Natural killer cell (primary cell): ENCODE data around the gene ST6GALNAC4. TPM values are rescaled to one million over a fixed set of nuclear protein-coding genes. Genes with fewer than 3 reads are reported as not detected.

Source experiments
- ATAC-seq, 3 donors: fragments of 150-1000 bp in 2 of 3; fragments of 200-7000 bp in 1 of 3; cut with Tn5 transposase; 1 replicate in 1 of 3; 2 replicates in 2 of 3; pipeline ENCODE4 v1.10.0; 2021; ENCODE audit warnings: mild to moderate bottlenecking in 2 of 3, moderate library complexity in 2 of 3
- DNase-seq, 2 donors: peaks; one replicate each; pipeline versions ENCODE4 v3.0.0 to v3.0.0-alpha.2; 2013 to 2021; ENCODE audit warnings: mixed read lengths in 1 of 2
- H3K27ac ChIP-seq: one replicate; pipeline ENCODE4 v1.5.1; 2013; ENCODE audit warnings: mild to moderate bottlenecking, low read length
- H3K27me3 ChIP-seq: one replicate; pipeline ENCODE4 v1.6.1; 2013; ENCODE audit warnings: low read length; ENCODE audit not compliant: control insufficient read depth, insufficient read depth
- H3K36me3 ChIP-seq: one replicate; pipeline ENCODE4 v1.6.1; 2013; ENCODE audit warnings: low read length; ENCODE audit not compliant: control insufficient read depth, insufficient read depth
- H3K4me1 ChIP-seq: one replicate; pipeline ENCODE4 v1.6.1; 2013; ENCODE audit warnings: low read length; ENCODE audit not compliant: control insufficient read depth, insufficient read depth
- H3K4me3 ChIP-seq: one replicate; pipeline ENCODE4 v1.5.1; 2013; ENCODE audit warnings: low read length
- H3K9me3 ChIP-seq: one replicate; pipeline ENCODE4 v1.6.1; 2013; ENCODE audit warnings: low read length; ENCODE audit not compliant: control insufficient read depth, insufficient read depth
- H3K27ac Mint-ChIP-seq, 2 donors: one replicate each; pipeline ENCODE4 v1.8.0; 2022; ENCODE audit warnings: mild to moderate bottlenecking in 2 of 2, mixed read lengths in 2 of 2, moderate library complexity in 1 of 2
- H3K27me3 Mint-ChIP-seq, 2 donors: one replicate each; pipeline ENCODE4 v1.8.0; 2022; ENCODE audit warnings: low read depth in 2 of 2, mixed read lengths in 2 of 2
- H3K36me3 Mint-ChIP-seq: one replicate; pipeline ENCODE4 v1.8.0; 2022; ENCODE audit warnings: mixed read lengths
- H3K4me1 Mint-ChIP-seq, 2 donors: one replicate each; pipeline ENCODE4 v1.8.0; 2022; ENCODE audit warnings: mixed read lengths in 2 of 2
- H3K4me3 Mint-ChIP-seq: one replicate; pipeline ENCODE4 v1.8.0; 2022; ENCODE audit warnings: mild to moderate bottlenecking, moderate library complexity, mixed read lengths
- H3K9me3 Mint-ChIP-seq, 2 donors: one replicate each; pipeline ENCODE4 v1.8.0; 2022; ENCODE audit warnings: mixed read lengths in 2 of 2
- CTCF ChIP-seq: fragments of 200-600 bp; IDR thresholded peaks from one replicate; pipeline ENCODE4 v1.8.0; 2022; ENCODE audit warnings: antibody characterized with exemption
- WGBS: methylation state at CpG from one replicate; pipeline ENCODE4 v1.1.7; 2013; ENCODE audit warnings: missing lambda C conversion rate; ENCODE audit not compliant: insufficient coverage; 5-methylcytosine and 5-hydroxymethylcytosine counted together
- intact Hi-C: fragments of 100-400 bp; cut with micrococcal nuclease; formaldehyde crosslinking; loops from one replicate; pipeline ENCODE4 v1.14.2; 2022
- total RNA-seq, 4 donors: library from RNA; stranded (reverse); fragments of 120-200 nt in 1 of 4; gene quantifications; one replicate each; pipeline versions ENCODE4 v1.2.3 to v1.2.4, GENCODE V29; 2013 to 2022

The ST6GALNAC4 gene
- total RNA-seq, 3 donors from 2014 or later (not counting 1 experiment from before 2014, with no cell fraction given) = 18.8 to 33.0 (median 20.4) TPM

- peaks cover 10% of the 10 kb centered on the region for H3K9me3 ChIP-seq
- H3K27me3 Mint-ChIP-seq = no peaks in the 10 kb centered on the region
- peak overlapping the region; percentile 63 to 67 for H3K27ac Mint-ChIP-seq
- H3K4me3 ChIP-seq = no peak overlapping the region
- DNase-seq = no peak
- intact Hi-C loops = no loop called here
- no peak for ATAC-seq
- peaks cover 31 to 57% of the 10 kb centered on the region in 2 donors for H3K4me1 Mint-ChIP-seq
- WGBS = 96% methylated on average over 4 of the region's 4 CpGs
- H3K36me3 ChIP-seq = peaks cover 63% of the 10 kb centered on the region
- H3K9me3 Mint-ChIP-seq = no peaks in the 10 kb centered on the region
- no peak for TF ChIP-seq CTCF
- H3K4me3 Mint-ChIP-seq = no peak overlapping the region
- H3K4me1 ChIP-seq = peaks cover 26% of the 10 kb centered on the region
- no peak overlapping the region for H3K27ac ChIP-seq
- peaks cover 21% of the 10 kb centered on the region for H3K36me3 Mint-ChIP-seq
- no peaks in the 10 kb centered on the region for H3K27me3 ChIP-seq
Measured at GRCh38 chr9:127893392-127893791, 23.4 kb downstream of the ST6GALNAC4 start.

- ATAC-seq = no peak
- Mint-ChIP-seq H3K9me3 (no peaks in the 10 kb centered on the region), H3K36me3 (peaks cover 21% of the 10 kb centered on the region), H3K27ac (peak overlapping the region; percentile 67 to 69), H3K4me3 (no peak overlapping the region), H3K4me1 (peaks cover 30 to 55% of the 10 kb centered on the region in 2 donors), H3K27me3 (no peaks in the 10 kb centered on the region)
- no peak for DNase-seq
- Histone ChIP-seq H3K4me1 (peaks cover 21% of the 10 kb centered on the region), H3K4me3 (no peak overlapping the region), H3K9me3 (peaks cover 10% of the 10 kb centered on the region), H3K36me3 (peaks cover 65% of the 10 kb centered on the region), H3K27me3 (no peaks in the 10 kb centered on the region), H3K27ac (no peak overlapping the region)
- TF ChIP-seq CTCF = no peak
- 96% methylated on average over 6 of the region's 6 CpGs for WGBS
- intact Hi-C loops = no loop called here
Measured at GRCh38 chr9:127892831-127893230, 24.0 kb downstream of the ST6GALNAC4 start.

- peaks cover 7% of the 10 kb centered on the region for H3K9me3 ChIP-seq
- Mint-ChIP-seq H3K4me3 (no peak overlapping the region), H3K27me3 (no peaks in the 10 kb centered on the region), H3K27ac (no peak overlapping the region), H3K9me3 (no peaks in the 10 kb centered on the region), H3K4me1 (peaks cover 22 to 41% of the 10 kb centered on the region in 2 donors), H3K36me3 (peaks cover 21% of the 10 kb centered on the region)
- no peak for TF ChIP-seq CTCF
- DNase-seq = no peak
- no peaks in the 10 kb centered on the region for H3K27me3 ChIP-seq
- intact Hi-C loops = no loop called here
- H3K4me1 ChIP-seq = peaks cover 3% of the 10 kb centered on the region
- peaks cover 77% of the 10 kb centered on the region for H3K36me3 ChIP-seq
- H3K27ac ChIP-seq = no peak overlapping the region
- no peak for ATAC-seq
- no peak overlapping the region for H3K4me3 ChIP-seq
- 99% methylated on average over 3 of the region's 3 CpGs for WGBS
Measured at GRCh38 chr9:127890053-127890452, 26.8 kb downstream of the ST6GALNAC4 start.

- no peak for DNase-seq
- Histone ChIP-seq H3K36me3 (peaks cover 61% of the 10 kb centered on the region), H3K27me3 (no peaks in the 10 kb centered on the region)
Measured at GRCh38 chr9:127887792-127888191, 29.0 kb downstream of the ST6GALNAC4 start.

More at GRCh38 chr9:127887792-127888191, 29.0 kb downstream of the ST6GALNAC4 start:
- no peak overlapping the region for H3K4me3 Mint-ChIP-seq
- intact Hi-C loops = no loop called here
- no peaks in the 10 kb centered on the region for H3K27me3 Mint-ChIP-seq
- no peak overlapping the region for H3K27ac ChIP-seq
- no peak overlapping the region for H3K4me3 ChIP-seq
- TF ChIP-seq CTCF = no peak
- 84% methylated on average over 2 of the region's 2 CpGs for WGBS
- H3K4me1 ChIP-seq = peaks cover 18% of the 10 kb centered on the region
- ATAC-seq = peak in 2 of 3 donors; percentile 44 to 58
- H3K9me3 Mint-ChIP-seq = no peaks in the 10 kb centered on the region
- peak overlapping the region in 1 of 2 donors; percentile 60 for H3K27ac Mint-ChIP-seq
- peaks cover 6% of the 10 kb centered on the region for H3K36me3 Mint-ChIP-seq
- H3K9me3 ChIP-seq = peaks cover under 1% of the 10 kb centered on the region
- peaks cover 19 to 37% of the 10 kb centered on the region in 2 donors for H3K4me1 Mint-ChIP-seq
